Panc1 (cell line): ENCODE data around the gene HCRTR1. TPM values are rescaled to one million over a fixed set of nuclear protein-coding genes. Genes with fewer than 3 reads are reported as not detected.

Experiments used
- ATAC-seq: fragments of 200-7000 bp; cut with Tn5 transposase; 2 replicates; pipeline ENCODE4 v1.9.1; 2020; ENCODE audit warnings: mild to moderate bottlenecking, moderate library complexity
- BruUV-seq: library from RNA; stranded (reverse); fragments of 400-500 nt; replicated peaks from 2 replicates; lab custom pipeline; 2021; lab: Mats Ljungman, UMichigan
- CTCF ChIA-PET: fragments of 300-600 bp; sonication (Branson Sonifier 250); formaldehyde crosslinking; loops from one replicate; lab custom pipeline; 2022; ENCODE audit warnings: antibody characterized with exemption; lab: Charles Lee
- POLR2A ChIA-PET: fragments of 300-600 bp; sonication (Branson Sonifier 250); formaldehyde crosslinking; loops from one replicate; lab custom pipeline; 2022; ENCODE audit warnings: antibody characterized with exemption; lab: Charles Lee
- DNase-seq: peaks from one replicate; pipeline ENCODE4 v3.0.0-alpha.2; 2010; ENCODE audit warnings: low read depth, low spot score
- H3K27ac ChIP-seq: 2 replicates; pipeline ENCODE4 v1.5.1; 2011; ENCODE audit warnings: mild to moderate bottlenecking, low read length, inconsistent platforms
- H3K27me3 ChIP-seq: fragments of 200-500 bp; sonication (Bioruptor generic); 2 replicates; pipeline ENCODE4 v1.6.0; 2014; ENCODE audit warnings: low read length, inconsistent platforms; ENCODE audit not compliant: control insufficient read depth, insufficient read depth
- H3K36me3 ChIP-seq: fragments of 200-500 bp; sonication (Bioruptor generic); 2 replicates; pipeline ENCODE4 v1.5.1; 2014; ENCODE audit warnings: inconsistent platforms, mild to moderate bottlenecking, low read length, moderate library complexity; ENCODE audit not compliant: control insufficient read depth, insufficient read depth
- H3K4me1 ChIP-seq: 2 replicates; pipeline ENCODE4 v1.5.1; 2011; ENCODE audit warnings: inconsistent platforms, mild to moderate bottlenecking, low read length, moderate library complexity; ENCODE audit not compliant: control insufficient read depth, insufficient read depth
- H3K4me3 ChIP-seq, 2 experiments: 2 replicates each; pipeline ENCODE4 v1.5.1; 2011 to 2012; ENCODE audit warnings: low read depth in 2 of 2, low read length in 2 of 2, mild to moderate bottlenecking in 2 of 2, inconsistent platforms in 1 of 2, moderate library complexity in 1 of 2
- H3K9me3 ChIP-seq: fragments of 200-500 bp; sonication (Bioruptor generic); 2 replicates; pipeline ENCODE4 v1.5.1; 2014; ENCODE audit warnings: low read depth, mild to moderate bottlenecking, inconsistent platforms, low read length, moderate library complexity; ENCODE audit not compliant: control insufficient read depth, insufficient read depth
- POLR2AphosphoS5 ChIP-seq: IDR thresholded peaks from 2 replicates; pipeline ENCODE4 v1.6.1; 2012; ENCODE audit warnings: mild to moderate bottlenecking, low read depth, low read length, moderate library complexity
- SIN3A ChIP-seq: IDR thresholded peaks from 2 replicates; pipeline ENCODE4 v1.6.1; 2012; ENCODE audit warnings: low read depth, mild to moderate bottlenecking, low read length, moderate library complexity, borderline replicate concordance; ENCODE audit not compliant: insufficient read depth
- TCF7L2 ChIP-seq: IDR thresholded peaks from 2 replicates; pipeline ENCODE4 v1.6.1; 2011; ENCODE audit warnings: mild to moderate bottlenecking, low read depth, low read length, inconsistent platforms
- in situ Hi-C: cut with HindIII; loops from 2 replicates; pipeline ENCODE4 v1.10.0; 2016; ENCODE audit warnings: low sequenced_read_pairs, low pct_unique_long_range_greater_than_20kb
- intact Hi-C: fragments of 100-400 bp; cut with micrococcal nuclease; formaldehyde crosslinking; loops from one replicate; pipeline ENCODE4 v1.10.0; 2022; ENCODE audit not compliant: unreplicated experiment
- total RNA-seq: library from RNA; stranded (reverse); gene quantifications from one replicate; pipeline ENCODE4 v1.2.1, GENCODE V29; 2021; ENCODE audit not compliant: unreplicated experiment
- TF ChIP-seq, protein P1 (sequence below), 2 experiments: IDR thresholded peaks; 2 replicates each; pipeline ENCODE4 v1.6.1; 2011 to 2012; ENCODE audit warnings: low read depth in 2 of 2, control low read depth in 1 of 2, low read length in 1 of 2, mild to moderate bottlenecking in 1 of 2, moderate library complexity in 1 of 2; ENCODE audit not compliant: insufficient read depth in 1 of 2
- TF ChIP-seq, protein P2 (sequence below): fragments of 450-650 bp; IDR thresholded peaks from 2 replicates; pipeline ENCODE4 v1.5.1; 2017; ENCODE audit warnings: mild to moderate bottlenecking

Gene HCRTR1
- total RNA-seq, 1 experiment from 2014 or later: 0.18 TPM

GRCh38 chr1:31620631-31621497 is 3.4 kb downstream of the HCRTR1 start:
- Histone ChIP-seq H3K27me3 (peaks cover 5% of the 10 kb centered on the region), H3K27ac (no peak overlapping the region), H3K36me3 (no peaks in the 10 kb centered on the region), H3K9me3 (no peaks in the 10 kb centered on the region), H3K4me1 (no peaks in the 10 kb centered on the region; the same call in 1 of the 2 replicates), H3K4me3 (no peak overlapping the region)
- ChIA-PET CTCF (interaction anchor here (0.6 kb wide), 1 partner anchor 169 kb away, joined by 4 read pairs; no protein-coding TSS in a partner anchor), POLR2A (no interaction called here)
- in situ Hi-C loops: no loop called here
- no TSS peak for BruUV-seq
- ATAC-seq: no peak
- no peak for TF ChIP-seq POLR2AphosphoS5
- TF ChIP-seq TCF7L2: no peak
- intact Hi-C loops: no loop called here
- no peak for DNase-seq

- TF ChIP-seq, protein P1, sequence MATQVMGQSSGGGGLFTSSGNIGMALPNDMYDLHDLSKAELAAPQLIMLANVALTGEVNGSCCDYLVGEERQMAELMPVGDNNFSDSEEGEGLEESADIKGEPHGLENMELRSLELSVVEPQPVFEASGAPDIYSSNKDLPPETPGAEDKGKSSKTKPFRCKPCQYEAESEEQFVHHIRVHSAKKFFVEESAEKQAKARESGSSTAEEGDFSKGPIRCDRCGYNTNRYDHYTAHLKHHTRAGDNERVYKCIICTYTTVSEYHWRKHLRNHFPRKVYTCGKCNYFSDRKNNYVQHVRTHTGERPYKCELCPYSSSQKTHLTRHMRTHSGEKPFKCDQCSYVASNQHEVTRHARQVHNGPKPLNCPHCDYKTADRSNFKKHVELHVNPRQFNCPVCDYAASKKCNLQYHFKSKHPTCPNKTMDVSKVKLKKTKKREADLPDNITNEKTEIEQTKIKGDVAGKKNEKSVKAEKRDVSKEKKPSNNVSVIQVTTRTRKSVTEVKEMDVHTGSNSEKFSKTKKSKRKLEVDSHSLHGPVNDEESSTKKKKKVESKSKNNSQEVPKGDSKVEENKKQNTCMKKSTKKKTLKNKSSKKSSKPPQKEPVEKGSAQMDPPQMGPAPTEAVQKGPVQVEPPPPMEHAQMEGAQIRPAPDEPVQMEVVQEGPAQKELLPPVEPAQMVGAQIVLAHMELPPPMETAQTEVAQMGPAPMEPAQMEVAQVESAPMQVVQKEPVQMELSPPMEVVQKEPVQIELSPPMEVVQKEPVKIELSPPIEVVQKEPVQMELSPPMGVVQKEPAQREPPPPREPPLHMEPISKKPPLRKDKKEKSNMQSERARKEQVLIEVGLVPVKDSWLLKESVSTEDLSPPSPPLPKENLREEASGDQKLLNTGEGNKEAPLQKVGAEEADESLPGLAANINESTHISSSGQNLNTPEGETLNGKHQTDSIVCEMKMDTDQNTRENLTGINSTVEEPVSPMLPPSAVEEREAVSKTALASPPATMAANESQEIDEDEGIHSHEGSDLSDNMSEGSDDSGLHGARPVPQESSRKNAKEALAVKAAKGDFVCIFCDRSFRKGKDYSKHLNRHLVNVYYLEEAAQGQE (IDR thresholded peaks at IDR 0.05; ENCODE audit: insufficient read depth in 1 of 2, low read depth in 2 of 2, low read length in 1 of 2): no peak
- Histone ChIP-seq H3K27me3 (peaks cover 5% of the 10 kb centered on the region), H3K4me1 (no peaks in the 10 kb centered on the region; the same call in 1 of the 2 replicates), H3K27ac (no peak overlapping the region), H3K4me3 (no peak overlapping the region), H3K36me3 (no peaks in the 10 kb centered on the region), H3K9me3 (no peaks in the 10 kb centered on the region)
- CTCF ChIA-PET: interaction anchor here (0.6 kb wide), 1 partner anchor 168 kb away, joined by 4 read pairs; no protein-coding TSS in a partner anchor
- POLR2A ChIA-PET: no interaction called here
- in situ Hi-C loops: no loop called here
- DNase-seq (no peak), ATAC-seq (no peak)
- BruUV-seq: no TSS peak
- intact Hi-C loops: no loop called here
These were observed 4.0 kb downstream of the HCRTR1 start for GRCh38 chr1:31621498-31621820.

DNA sequence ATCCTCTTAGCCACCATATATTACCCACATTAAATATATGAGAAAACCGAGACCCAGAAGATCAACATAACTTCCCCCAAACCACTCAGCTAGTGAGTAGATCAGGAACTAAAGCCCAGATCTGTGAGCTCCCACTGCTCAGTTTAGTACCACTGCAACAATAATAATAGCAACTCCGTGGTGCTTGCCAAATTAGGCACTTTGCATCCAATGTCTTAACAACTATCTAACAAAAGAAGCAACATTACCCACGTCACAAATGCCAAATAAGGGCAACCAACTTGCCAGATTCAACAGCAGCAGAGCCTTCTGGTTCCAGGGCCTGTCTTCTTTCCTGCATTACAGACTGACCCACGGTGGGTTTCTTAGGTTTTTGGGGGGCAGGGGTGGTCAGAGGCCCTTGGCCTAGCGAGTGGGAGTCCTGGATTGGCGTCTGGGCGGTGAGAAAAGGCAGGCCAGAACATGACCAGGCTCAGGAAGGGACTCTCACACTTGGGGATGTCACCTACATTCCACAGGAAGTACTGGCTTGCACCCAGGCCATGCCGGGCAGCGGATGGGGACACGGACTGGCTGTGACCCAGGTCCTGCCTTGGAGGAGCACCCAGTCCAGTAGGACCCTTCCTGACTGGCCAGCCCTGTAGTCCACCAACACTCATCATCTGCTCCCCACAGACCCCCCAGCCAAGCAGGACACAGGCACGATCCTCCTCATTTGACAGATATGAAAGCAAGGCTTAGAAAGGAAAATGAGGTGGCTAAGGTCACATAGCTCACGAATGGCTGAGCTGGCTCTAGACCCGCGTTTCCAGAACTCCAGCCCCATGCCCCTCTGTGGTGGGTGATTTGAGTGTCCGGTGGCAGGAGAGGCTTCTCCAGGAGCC is 4.6 kb downstream of the HCRTR1 start:
- POLR2A ChIA-PET: no interaction called here
- no peak for ATAC-seq
- TF ChIP-seq TCF7L2: no peak
- TF ChIP-seq SIN3A: no peak
- TF ChIP-seq, protein P1 (IDR thresholded peaks at IDR 0.05; ENCODE audit: insufficient read depth in 1 of 2, low read depth in 2 of 2, low read length in 1 of 2): no peak
- no peak for TF ChIP-seq POLR2AphosphoS5
- TF ChIP-seq, protein P2, sequence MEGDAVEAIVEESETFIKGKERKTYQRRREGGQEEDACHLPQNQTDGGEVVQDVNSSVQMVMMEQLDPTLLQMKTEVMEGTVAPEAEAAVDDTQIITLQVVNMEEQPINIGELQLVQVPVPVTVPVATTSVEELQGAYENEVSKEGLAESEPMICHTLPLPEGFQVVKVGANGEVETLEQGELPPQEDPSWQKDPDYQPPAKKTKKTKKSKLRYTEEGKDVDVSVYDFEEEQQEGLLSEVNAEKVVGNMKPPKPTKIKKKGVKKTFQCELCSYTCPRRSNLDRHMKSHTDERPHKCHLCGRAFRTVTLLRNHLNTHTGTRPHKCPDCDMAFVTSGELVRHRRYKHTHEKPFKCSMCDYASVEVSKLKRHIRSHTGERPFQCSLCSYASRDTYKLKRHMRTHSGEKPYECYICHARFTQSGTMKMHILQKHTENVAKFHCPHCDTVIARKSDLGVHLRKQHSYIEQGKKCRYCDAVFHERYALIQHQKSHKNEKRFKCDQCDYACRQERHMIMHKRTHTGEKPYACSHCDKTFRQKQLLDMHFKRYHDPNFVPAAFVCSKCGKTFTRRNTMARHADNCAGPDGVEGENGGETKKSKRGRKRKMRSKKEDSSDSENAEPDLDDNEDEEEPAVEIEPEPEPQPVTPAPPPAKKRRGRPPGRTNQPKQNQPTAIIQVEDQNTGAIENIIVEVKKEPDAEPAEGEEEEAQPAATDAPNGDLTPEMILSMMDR: no peak
- Histone ChIP-seq H3K27ac (no peak overlapping the region), H3K36me3 (no peaks in the 10 kb centered on the region), H3K9me3 (no peaks in the 10 kb centered on the region), H3K4me1 (no peaks in the 10 kb centered on the region; the same call in 1 of the 2 replicates), H3K27me3 (peaks cover 5% of the 10 kb centered on the region), H3K4me3 (no peak overlapping the region)
- no TSS peak for BruUV-seq
- in situ Hi-C loops: no loop called here
- CTCF ChIA-PET: interaction anchor here (0.6 kb wide), 1 partner anchor 167 kb away, joined by 4 read pairs; no protein-coding TSS in a partner anchor
- no peak for DNase-seq
- intact Hi-C loops: no loop called here
